ENCODE measurements around the gene PLEKHA6.

PLEKHA6 gene

DNA sequence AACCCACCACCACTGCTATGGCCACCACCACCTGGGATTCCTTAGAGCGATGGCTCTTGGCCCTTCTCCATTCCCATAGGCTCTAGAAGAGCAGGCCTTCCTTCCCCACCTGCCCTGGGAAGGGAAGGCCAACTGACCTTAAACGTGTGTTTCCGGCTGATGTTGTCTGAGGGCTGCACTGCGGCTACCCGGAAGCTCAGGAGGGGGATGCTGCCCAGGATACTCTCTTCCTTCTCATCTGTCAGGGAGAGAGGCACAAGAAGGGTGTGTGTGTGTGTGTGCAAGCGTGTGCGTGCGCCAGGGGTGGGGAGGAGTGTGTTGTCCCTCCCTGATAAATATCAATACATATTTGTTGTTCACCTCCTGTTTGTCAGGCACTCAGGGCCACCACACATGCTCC, 94.9 kb downstream of the PLEKHA6 start:
- no peak for FAIRE-seq
- DNase-seq (ENCODE audit: insufficient read length, low spot score) = no peak
- TF ChIP-seq POU2F2 (IDR thresholded peaks at IDR 0.05; ENCODE audit: low read depth, low read length) (no peak), SPI1 (IDR thresholded peaks at IDR 0.05; ENCODE audit: low read depth, low read length) (no peak), POLR2AphosphoS5 (IDR thresholded peaks at IDR 0.05; ENCODE audit: low read depth, low read length) (no peak), PAX5 (IDR thresholded peaks at IDR 0.05; ENCODE audit: insufficient read depth, low read length, severe bottlenecking) (no peak), POLR2A (IDR thresholded peaks at IDR 0.05; ENCODE audit: low read depth, low read length) (no peak), TAF1 (IDR thresholded peaks at IDR 0.05; ENCODE audit: low read depth, low read length) (no peak)

DNA sequence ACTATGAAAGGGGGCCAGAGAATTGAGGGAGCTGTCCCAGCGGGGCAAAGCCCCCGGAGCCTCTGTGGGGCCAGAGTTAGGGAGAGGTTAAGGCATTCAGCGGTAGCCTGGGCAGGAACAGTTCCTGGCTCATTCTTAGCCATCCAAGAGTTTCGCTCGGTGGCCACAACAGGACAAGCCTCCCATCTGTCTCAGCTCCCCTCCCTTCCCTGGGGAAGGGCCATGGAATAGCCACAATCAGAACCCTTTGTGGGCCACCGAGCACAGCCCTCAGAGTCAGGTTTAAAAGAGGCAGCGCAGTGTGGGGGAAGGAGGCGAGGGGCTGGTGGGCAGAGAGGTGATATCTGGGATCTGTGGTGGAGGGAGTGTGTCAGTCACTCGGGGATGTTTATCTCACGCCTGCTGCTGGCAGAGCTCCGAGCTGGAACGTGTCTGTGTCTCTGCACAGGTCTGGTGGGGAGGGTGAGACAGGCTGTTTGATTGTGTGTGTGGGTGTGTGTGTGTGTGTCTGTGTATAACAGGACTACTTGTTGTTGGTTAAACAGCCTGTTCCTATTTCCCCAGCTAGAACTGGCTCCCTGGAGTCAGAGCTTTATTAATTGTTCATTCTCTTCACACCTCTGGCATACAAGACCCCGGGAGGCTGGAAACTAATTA, 96.3 kb downstream of the PLEKHA6 start:
- no peak for DNase-seq (ENCODE audit: insufficient read length, low spot score)
- no peak for FAIRE-seq
- no peak for TF ChIP-seq POLR2AphosphoS5 (IDR thresholded peaks at IDR 0.05; ENCODE audit: low read depth, low read length)
- TF ChIP-seq POLR2A (IDR thresholded peaks at IDR 0.05; ENCODE audit: low read depth, low read length) = no peak
- no peak for TF ChIP-seq SPI1 (IDR thresholded peaks at IDR 0.05; ENCODE audit: low read depth, low read length)
- no peak for TF ChIP-seq TAF1 (IDR thresholded peaks at IDR 0.05; ENCODE audit: low read depth, low read length)
- no peak for TF ChIP-seq POU2F2 (IDR thresholded peaks at IDR 0.05; ENCODE audit: low read depth, low read length)
- TF ChIP-seq PAX5 (IDR thresholded peaks at IDR 0.05; ENCODE audit: insufficient read depth, low read length, severe bottlenecking) = no peak

- DNase-seq (ENCODE audit: insufficient read length, low spot score) = no peak
- no peak for FAIRE-seq
Measured at GRCh38 chr1:204262506-204263253, 97.0 kb downstream of the PLEKHA6 start.

GRCh38 chr1:204261746-204262505, 97.8 kb downstream of the PLEKHA6 start:
- FAIRE-seq (no peak), DNase-seq (ENCODE audit: insufficient read length, low spot score) (no peak)
- TF ChIP-seq POLR2A (IDR thresholded peaks at IDR 0.05; ENCODE audit: low read depth, low read length) (no peak), POLR2AphosphoS5 (IDR thresholded peaks at IDR 0.05; ENCODE audit: low read depth, low read length) (no peak), POU2F2 (IDR thresholded peaks at IDR 0.05; ENCODE audit: low read depth, low read length) (no peak), PAX5 (IDR thresholded peaks at IDR 0.05; ENCODE audit: insufficient read depth, low read length, severe bottlenecking) (no peak), SPI1 (IDR thresholded peaks at IDR 0.05; ENCODE audit: low read depth, low read length) (no peak), TAF1 (IDR thresholded peaks at IDR 0.05; ENCODE audit: low read depth, low read length) (no peak)

More at GRCh38 chr1:204262506-204263253, 97.0 kb downstream of the PLEKHA6 start:
- TF ChIP-seq POU2F2 (IDR thresholded peaks at IDR 0.05; ENCODE audit: low read depth, low read length) (no peak), PAX5 (IDR thresholded peaks at IDR 0.05; ENCODE audit: insufficient read depth, low read length, severe bottlenecking) (no peak), POLR2AphosphoS5 (IDR thresholded peaks at IDR 0.05; ENCODE audit: low read depth, low read length) (no peak)

- FAIRE-seq (no peak), DNase-seq (ENCODE audit: insufficient read length, low spot score) (no peak)
- TF ChIP-seq POLR2A (IDR thresholded peaks at IDR 0.05; ENCODE audit: low read depth, low read length) = no peak
- TF ChIP-seq SPI1 (IDR thresholded peaks at IDR 0.05; ENCODE audit: low read depth, low read length) = no peak
- TF ChIP-seq TAF1 (IDR thresholded peaks at IDR 0.05; ENCODE audit: low read depth, low read length) = no peak
- no peak for TF ChIP-seq PAX5 (IDR thresholded peaks at IDR 0.05; ENCODE audit: insufficient read depth, low read length, severe bottlenecking)
- TF ChIP-seq POU2F2 (IDR thresholded peaks at IDR 0.05; ENCODE audit: low read depth, low read length) = no peak
- TF ChIP-seq POLR2AphosphoS5 (IDR thresholded peaks at IDR 0.05; ENCODE audit: low read depth, low read length) = no peak
Measured at GRCh38 chr1:204261266-204261665, 98.5 kb downstream of the PLEKHA6 start.

DNA sequence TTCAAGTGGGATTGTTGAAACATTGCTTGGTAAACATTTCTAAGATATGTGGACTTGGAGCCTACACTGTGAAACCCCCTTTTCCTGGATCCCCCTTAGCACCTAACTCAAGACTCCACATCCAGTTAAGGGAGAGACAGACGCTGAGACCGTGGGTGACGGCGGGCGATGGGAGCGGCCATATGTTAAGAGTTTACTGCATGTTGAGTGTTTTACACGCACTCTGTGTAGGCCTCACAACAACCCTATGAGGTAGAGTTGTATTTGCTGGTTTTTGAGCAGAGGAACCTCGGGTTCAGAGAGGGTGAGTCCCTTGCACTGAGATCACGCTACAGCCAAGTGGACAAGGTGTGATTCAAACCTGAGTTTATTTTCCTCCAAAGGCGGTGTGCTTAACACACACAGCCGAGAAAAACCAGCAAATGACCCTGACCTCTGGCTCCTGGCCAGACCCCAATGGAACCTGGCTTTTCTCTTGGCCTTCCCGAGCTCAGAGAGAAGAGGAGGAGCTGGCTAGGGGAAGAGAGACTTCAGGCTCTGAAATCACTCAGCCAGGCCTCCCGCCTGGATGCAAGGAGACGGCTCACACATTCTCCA, 99.0 kb downstream of the PLEKHA6 start:
- TF ChIP-seq POU2F2 (IDR thresholded peaks at IDR 0.05; ENCODE audit: low read depth, low read length) (no peak), PAX5 (IDR thresholded peaks at IDR 0.05; ENCODE audit: insufficient read depth, low read length, severe bottlenecking) (no peak), TAF1 (IDR thresholded peaks at IDR 0.05; ENCODE audit: low read depth, low read length) (no peak)
- DNase-seq (ENCODE audit: insufficient read length, low spot score) (no peak), FAIRE-seq (no peak)

GRCh38 chr1:204259782-204260181, 99.9 kb downstream of the PLEKHA6 start:
- TF ChIP-seq SPI1 (IDR thresholded peaks at IDR 0.05; ENCODE audit: low read depth, low read length) (no peak), TAF1 (IDR thresholded peaks at IDR 0.05; ENCODE audit: low read depth, low read length) (no peak), PAX5 (IDR thresholded peaks at IDR 0.05; ENCODE audit: insufficient read depth, low read length, severe bottlenecking) (no peak), POU2F2 (IDR thresholded peaks at IDR 0.05; ENCODE audit: low read depth, low read length) (no peak), POLR2AphosphoS5 (IDR thresholded peaks at IDR 0.05; ENCODE audit: low read depth, low read length) (no peak), POLR2A (IDR thresholded peaks at IDR 0.05; ENCODE audit: low read depth, low read length) (no peak)
- DNase-seq (ENCODE audit: insufficient read length, low spot score) (no peak), FAIRE-seq (no peak)

GRCh38 chr1:204259196-204259595, 100.5 kb downstream of the PLEKHA6 start:
- TF ChIP-seq PAX5 (IDR thresholded peaks at IDR 0.05; ENCODE audit: insufficient read depth, low read length, severe bottlenecking) (no peak), POLR2AphosphoS5 (IDR thresholded peaks at IDR 0.05; ENCODE audit: low read depth, low read length) (no peak), POLR2A (IDR thresholded peaks at IDR 0.05; ENCODE audit: low read depth, low read length) (no peak), POU2F2 (IDR thresholded peaks at IDR 0.05; ENCODE audit: low read depth, low read length) (no peak), SPI1 (IDR thresholded peaks at IDR 0.05; ENCODE audit: low read depth, low read length) (no peak), TAF1 (IDR thresholded peaks at IDR 0.05; ENCODE audit: low read depth, low read length) (no peak)
- no peak for FAIRE-seq

More at GRCh38 chr1:204259196-204259595, 100.5 kb downstream of the PLEKHA6 start:
- no peak for DNase-seq (ENCODE audit: insufficient read length, low spot score)

Measured in GM12891 (cell line).